ENCODE data around the gene SERPING1. TPM values are rescaled to one million over a fixed set of nuclear protein-coding genes. Genes with fewer than 3 reads are reported as not detected.
A peak's percentile ranks its signal among the peaks of the same experiment; 100 is the strongest.

SERPING1 gene
- total and polyA plus RNA-seq, 2 of the 13 experiments (the other 11 are each of a cell fraction or from before 2014, with no cell fraction given), result 2.0 to 10.4 TPM

- no peak for TF ChIP-seq SCMH1 (CRISPR knock-in tag; IDR thresholded peaks at IDR 0.05; ENCODE audit: borderline replicate concordance)
- TF ChIP-seq ZNF713 (CRISPR knock-in tag; IDR thresholded peaks at IDR 0.05), result no peak
- no peak for TF ChIP-seq YEATS2 (CRISPR knock-in tag; IDR thresholded peaks at IDR 0.05; ENCODE audit: borderline replicate concordance)
Measured at GRCh38 chr11:57567515-57568329, 29.8 kb upstream of the SERPING1 start, which contains the start of gene UBE2L6 (continued).

- no peak overlapping the region for H2AFZ ChIP-seq (ENCODE audit: low read length)
- H3K4me3 ChIP-seq (replicated peaks in 1 of 3; ENCODE audit: insufficient read depth in 1 of 3, low read depth in 2 of 3, low read length in 3 of 3), result peak overlapping the region; percentile 65 to 84 (median 82)
- no peaks in the 10 kb centered on the region for H3K9me3 ChIP-seq (ENCODE audit: low read length)
- ATAC-seq (peak; percentile 39), DNase-seq (ENCODE audit: low spot score) (peak; percentile 49), FAIRE-seq (no peak)
- intact Hi-C loops (cut with micrococcal nuclease; ENCODE audit: unreplicated experiment), result loop anchor here (1.0 kb wide), 1 partner anchor 76 kb away; no protein-coding TSS in a partner anchor
- H3K4me2 ChIP-seq (ENCODE audit: low read depth, low read length), result peak overlapping the region; percentile 98
- no peak overlapping the region for H3K27ac ChIP-seq (ENCODE audit: extremely low read length, insufficient read depth, low read length)
- POLR2A ChIA-PET, result interaction anchor here (1.4 to 1.9 kb wide), 5 partner anchors 16 to 76 kb away, joined by 3 to 23 read pairs (median 7); partner anchors contain the start of gene SERPING1
- no peaks in the 10 kb centered on the region for H3K36me3 ChIP-seq (replicated peaks in 1 of 2; ENCODE audit: control insufficient read depth in 1 of 2, insufficient read depth in 2 of 2, low read length in 2 of 2)
- no TSS peak for BruUV-seq (replicated peaks)
- no peaks in the 10 kb centered on the region for H3K79me2 ChIP-seq (ENCODE audit: insufficient read depth, low read length)
- 51% methylated on average over 4 of the region's 6 CpGs for WGBS (ENCODE audit: low lambda C conversion rate)
- H3K9ac ChIP-seq (ENCODE audit: insufficient read depth, low read depth, low read length), result peak overlapping the region; percentile 63; the same call in 1 of the 2 replicates
- CTCF ChIA-PET (ENCODE audit: low intra/inter-chr PET ratio, low total read pairs), result interaction anchor here (0.7 to 4.5 kb wide), 2 partner anchors 38 to 74 kb away, joined by 3 to 79 read pairs; partner anchors contain the start of gene TIMM10
- no peaks in the 10 kb centered on the region for H4K20me1 ChIP-seq (ENCODE audit: insufficient read depth, low read length)
- peaks cover 24% of the 10 kb centered on the region for H3K4me1 ChIP-seq (ENCODE audit: insufficient read depth, low read length)
- in situ Hi-C loops (cut with HindIII; ENCODE audit: extremely low pct_ligation_motif_present, low pct_unique_long_range_greater_than_20kb), result loop anchor here (5.0 to 10.0 kb wide), 3 partner anchors 74 to 946 kb away; no protein-coding TSS in a partner anchor
- H3K27me3 ChIP-seq (ENCODE audit: control insufficient read depth in 1 of 2, insufficient read depth in 2 of 2, low read length in 2 of 2), result no peaks in the 10 kb centered on the region; a peak in 1 of 5 replicates
- TF ChIP-seq BRCA1 (CRISPR knock-in tag; IDR thresholded peaks at IDR 0.05) (no peak), FOXC1 (CRISPR knock-in tag; IDR thresholded peaks at IDR 0.05; ENCODE audit: borderline replicate concordance) (peak; percentile 3; the same call in 1 of the 2 replicates), MTA1 (CRISPR knock-in tag; IDR thresholded peaks at IDR 0.05; ENCODE audit: borderline replicate concordance) (no peak), STAT6 (CRISPR knock-in tag; IDR thresholded peaks at IDR 0.05; ENCODE audit: borderline replicate concordance) (no peak), ZFP91 (CRISPR knock-in tag; IDR thresholded peaks at IDR 0.05; ENCODE audit: borderline replicate concordance) (peak; percentile 5; the same call in 1 of the 2 replicates), STAG1 (CRISPR knock-in tag; IDR thresholded peaks at IDR 0.05) (peak; percentile 81), KLF12 (CRISPR knock-in tag; IDR thresholded peaks at IDR 0.05; ENCODE audit: borderline replicate concordance) (no peak), ZNF350 (CRISPR knock-in tag; IDR thresholded peaks at IDR 0.05; ENCODE audit: borderline replicate concordance, low read depth) (0 out of 2 replicates have a peak, but pooled peaks have one; percentile 9), UBTF (CRISPR knock-in tag; IDR thresholded peaks at IDR 0.05) (peak; percentile 13; the same call in 1 of the 2 replicates)
Measured at GRCh38 chr11:57568330-57568766, 29.1 kb upstream of the SERPING1 start.
